Measurements from ENCODE around the gene ESCO1.

DNA sequence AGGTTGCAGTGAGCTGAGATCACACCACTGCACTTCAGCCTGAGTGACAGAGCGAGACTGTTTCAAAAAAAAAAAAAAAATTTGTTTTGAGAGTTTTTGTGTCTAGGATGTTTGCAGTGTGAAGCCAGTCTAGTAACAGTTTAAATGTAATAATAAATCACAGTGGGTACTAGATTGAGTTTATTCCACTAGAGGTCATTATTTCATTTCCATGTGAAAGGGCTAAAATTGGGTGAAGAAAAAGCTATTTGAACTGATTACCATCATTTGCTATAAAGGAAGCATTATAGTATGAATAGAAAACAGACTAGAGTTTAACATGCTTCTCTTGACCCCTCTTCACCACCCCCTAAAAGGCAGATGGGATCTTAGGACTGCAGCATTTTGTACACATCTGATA lies 31.9 kb upstream of the ESCO1 start:
- TF ChIP-seq, protein P1, sequence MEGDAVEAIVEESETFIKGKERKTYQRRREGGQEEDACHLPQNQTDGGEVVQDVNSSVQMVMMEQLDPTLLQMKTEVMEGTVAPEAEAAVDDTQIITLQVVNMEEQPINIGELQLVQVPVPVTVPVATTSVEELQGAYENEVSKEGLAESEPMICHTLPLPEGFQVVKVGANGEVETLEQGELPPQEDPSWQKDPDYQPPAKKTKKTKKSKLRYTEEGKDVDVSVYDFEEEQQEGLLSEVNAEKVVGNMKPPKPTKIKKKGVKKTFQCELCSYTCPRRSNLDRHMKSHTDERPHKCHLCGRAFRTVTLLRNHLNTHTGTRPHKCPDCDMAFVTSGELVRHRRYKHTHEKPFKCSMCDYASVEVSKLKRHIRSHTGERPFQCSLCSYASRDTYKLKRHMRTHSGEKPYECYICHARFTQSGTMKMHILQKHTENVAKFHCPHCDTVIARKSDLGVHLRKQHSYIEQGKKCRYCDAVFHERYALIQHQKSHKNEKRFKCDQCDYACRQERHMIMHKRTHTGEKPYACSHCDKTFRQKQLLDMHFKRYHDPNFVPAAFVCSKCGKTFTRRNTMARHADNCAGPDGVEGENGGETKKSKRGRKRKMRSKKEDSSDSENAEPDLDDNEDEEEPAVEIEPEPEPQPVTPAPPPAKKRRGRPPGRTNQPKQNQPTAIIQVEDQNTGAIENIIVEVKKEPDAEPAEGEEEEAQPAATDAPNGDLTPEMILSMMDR (conservative IDR thresholded peaks at IDR 0.05; ENCODE audit: low read depth, low read length): peak; percentile 18; the same call in 1 of the 2 replicates
- TF ChIP-seq EZH2 (IDR thresholded peaks at IDR 0.05; ENCODE audit: borderline replicate concordance, low read depth, low read length, poor library complexity, severe bottlenecking): no peak

All from A673 (cell line).